Chondrocyte (in vitro differentiated cells): ENCODE results near the gene PLCG2. TPM values are rescaled to one million over a fixed set of nuclear protein-coding genes. Genes with fewer than 3 reads are reported as not detected.
"Not testable (repeated sequence)": the region's sequence is repeated elsewhere in the genome, so short reads cannot be mapped to it uniquely, and the experiment has no call there.

ENCODE experiments used
- DNase-seq: peaks from one replicate; pipeline ENCODE4 v3.0.0; 2021; ENCODE audit warnings: mixed read lengths, low spot score
- H3K27ac Mint-ChIP-seq: one replicate; pipeline ENCODE4 v1.8.0; 2021; ENCODE audit warnings: mild to moderate bottlenecking, moderate library complexity, mixed read lengths; ENCODE audit not compliant: unreplicated experiment
- H3K27me3 Mint-ChIP-seq: 2 replicates; pipeline ENCODE4 v1.8.0; 2021; ENCODE audit warnings: low read depth, mixed read lengths
- H3K36me3 Mint-ChIP-seq: 2 replicates; pipeline ENCODE4 v1.8.0; 2021; ENCODE audit warnings: low read depth, mixed read lengths
- H3K4me1 Mint-ChIP-seq: 2 replicates; pipeline ENCODE4 v1.8.0; 2021; ENCODE audit warnings: low read depth, mild to moderate bottlenecking, mixed read lengths
- H3K4me3 Mint-ChIP-seq: one replicate; pipeline ENCODE4 v1.8.0; 2021; ENCODE audit warnings: mild to moderate bottlenecking, moderate library complexity, mixed read lengths; ENCODE audit not compliant: unreplicated experiment
- H3K9me3 Mint-ChIP-seq: 2 replicates; pipeline ENCODE4 v1.8.0; 2021; ENCODE audit warnings: low read depth, mixed read lengths
- total RNA-seq: library from RNA; stranded (reverse); gene quantifications from 3 replicates; pipeline ENCODE4 v1.2.1, GENCODE V29; 2021
- TF ChIP-seq, protein P1 (sequence below): fragments of 200-600 bp; sonication (generic); IDR thresholded peaks from 2 replicates; pipeline ENCODE4 v1.5.0; 2021; ENCODE audit warnings: antibody characterized with exemption, mild to moderate bottlenecking, moderate library complexity

Gene PLCG2
- total RNA-seq, 1 donor from 2014 or later: 1.1 TPM

DNA sequence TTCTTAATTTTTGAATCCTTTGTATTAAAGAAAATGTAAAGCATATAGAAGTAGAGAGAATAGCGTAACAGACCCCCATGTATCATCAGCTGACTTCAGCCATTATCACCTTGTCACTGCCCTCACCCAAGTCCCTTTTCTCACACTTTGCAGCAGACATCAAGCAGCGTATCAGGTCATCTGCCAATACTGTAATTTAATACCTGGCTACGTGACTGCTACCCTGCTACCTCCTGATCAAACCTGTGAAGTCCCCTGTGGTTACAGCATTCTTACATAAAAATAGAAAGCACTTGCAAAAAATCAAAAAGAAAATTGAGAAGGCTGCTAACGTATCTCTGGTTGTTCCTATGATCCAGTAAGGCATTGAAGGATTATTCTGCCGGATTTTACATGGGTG lies 96.4 kb downstream of the PLCG2 start:
- no peak for DNase-seq
- no peaks in the 10 kb centered on the region for H3K4me1 Mint-ChIP-seq
- H3K4me3 Mint-ChIP-seq: no peak overlapping the region
- TF ChIP-seq, protein P1, sequence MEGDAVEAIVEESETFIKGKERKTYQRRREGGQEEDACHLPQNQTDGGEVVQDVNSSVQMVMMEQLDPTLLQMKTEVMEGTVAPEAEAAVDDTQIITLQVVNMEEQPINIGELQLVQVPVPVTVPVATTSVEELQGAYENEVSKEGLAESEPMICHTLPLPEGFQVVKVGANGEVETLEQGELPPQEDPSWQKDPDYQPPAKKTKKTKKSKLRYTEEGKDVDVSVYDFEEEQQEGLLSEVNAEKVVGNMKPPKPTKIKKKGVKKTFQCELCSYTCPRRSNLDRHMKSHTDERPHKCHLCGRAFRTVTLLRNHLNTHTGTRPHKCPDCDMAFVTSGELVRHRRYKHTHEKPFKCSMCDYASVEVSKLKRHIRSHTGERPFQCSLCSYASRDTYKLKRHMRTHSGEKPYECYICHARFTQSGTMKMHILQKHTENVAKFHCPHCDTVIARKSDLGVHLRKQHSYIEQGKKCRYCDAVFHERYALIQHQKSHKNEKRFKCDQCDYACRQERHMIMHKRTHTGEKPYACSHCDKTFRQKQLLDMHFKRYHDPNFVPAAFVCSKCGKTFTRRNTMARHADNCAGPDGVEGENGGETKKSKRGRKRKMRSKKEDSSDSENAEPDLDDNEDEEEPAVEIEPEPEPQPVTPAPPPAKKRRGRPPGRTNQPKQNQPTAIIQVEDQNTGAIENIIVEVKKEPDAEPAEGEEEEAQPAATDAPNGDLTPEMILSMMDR: no peak
- no peak overlapping the region for H3K27ac Mint-ChIP-seq
- no peaks in the 10 kb centered on the region for H3K9me3 Mint-ChIP-seq
- H3K27me3 Mint-ChIP-seq: peaks cover 30% of the 10 kb centered on the region
- no peaks in the 10 kb centered on the region for H3K36me3 Mint-ChIP-seq

DNA sequence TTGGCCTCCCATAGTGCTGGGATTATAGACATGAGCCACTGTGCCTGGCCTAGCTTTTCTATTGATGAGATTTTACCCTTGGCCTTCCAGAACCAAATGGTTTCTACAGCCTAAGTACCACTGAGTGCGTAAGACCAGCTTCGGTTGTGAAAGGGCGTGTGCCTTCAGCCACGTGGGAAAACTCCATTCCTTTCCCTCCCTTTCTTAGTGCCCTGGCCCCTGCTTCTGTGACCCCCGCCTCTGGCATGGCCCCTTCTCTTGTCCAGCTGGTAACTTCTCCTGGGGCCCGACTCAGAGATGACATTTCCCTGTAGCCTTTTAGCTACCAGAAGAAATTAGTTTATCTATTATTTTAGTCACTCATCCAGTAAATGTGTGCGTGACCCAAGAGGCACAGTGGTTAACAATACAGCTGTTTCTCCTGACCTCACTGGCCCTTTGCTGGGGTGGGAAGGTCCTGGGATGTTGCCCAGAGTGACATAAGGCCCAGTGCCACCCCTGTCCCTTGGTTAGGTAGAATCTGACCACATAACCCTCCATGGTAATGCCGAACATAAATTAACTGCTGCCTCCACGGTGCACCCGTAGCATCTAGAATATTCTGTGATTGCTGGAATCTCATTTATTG lies 97.3 kb downstream of the PLCG2 start:
- Mint-ChIP-seq H3K4me3 (no peak overlapping the region), H3K9me3 (no peaks in the 10 kb centered on the region), H3K4me1 (no peaks in the 10 kb centered on the region), H3K36me3 (no peaks in the 10 kb centered on the region), H3K27ac (no peak overlapping the region), H3K27me3 (peaks cover 34% of the 10 kb centered on the region)
- no peak for DNase-seq
- TF ChIP-seq, protein P1: no peak

GRCh38 chr16:81877490-81877889 lies 98.4 kb downstream of the PLCG2 start:
- not testable (repeated sequence) for H3K9me3 Mint-ChIP-seq, H3K27ac Mint-ChIP-seq, H3K36me3 Mint-ChIP-seq, H3K4me3 Mint-ChIP-seq, H3K4me1 Mint-ChIP-seq, DNase-seq
- peaks cover 32% of the 10 kb centered on the region for H3K27me3 Mint-ChIP-seq

GRCh38 chr16:81878529-81878928 lies 99.4 kb downstream of the PLCG2 start:
- Mint-ChIP-seq H3K36me3 (no peaks in the 10 kb centered on the region), H3K27ac (no peak overlapping the region), H3K4me3 (no peak overlapping the region), H3K4me1 (no peaks in the 10 kb centered on the region), H3K27me3 (peaks cover 29% of the 10 kb centered on the region), H3K9me3 (no peaks in the 10 kb centered on the region)
- DNase-seq: no peak
- TF ChIP-seq, protein P1: no peak

GRCh38 chr16:81879625-81880024 lies 100.5 kb downstream of the PLCG2 start:
- TF ChIP-seq, protein P1: no peak
- Mint-ChIP-seq H3K27me3 (peaks cover 30% of the 10 kb centered on the region), H3K36me3 (no peaks in the 10 kb centered on the region), H3K4me3 (no peak overlapping the region), H3K9me3 (no peaks in the 10 kb centered on the region), H3K4me1 (no peaks in the 10 kb centered on the region), H3K27ac (no peak overlapping the region)
- no peak for DNase-seq

DNA sequence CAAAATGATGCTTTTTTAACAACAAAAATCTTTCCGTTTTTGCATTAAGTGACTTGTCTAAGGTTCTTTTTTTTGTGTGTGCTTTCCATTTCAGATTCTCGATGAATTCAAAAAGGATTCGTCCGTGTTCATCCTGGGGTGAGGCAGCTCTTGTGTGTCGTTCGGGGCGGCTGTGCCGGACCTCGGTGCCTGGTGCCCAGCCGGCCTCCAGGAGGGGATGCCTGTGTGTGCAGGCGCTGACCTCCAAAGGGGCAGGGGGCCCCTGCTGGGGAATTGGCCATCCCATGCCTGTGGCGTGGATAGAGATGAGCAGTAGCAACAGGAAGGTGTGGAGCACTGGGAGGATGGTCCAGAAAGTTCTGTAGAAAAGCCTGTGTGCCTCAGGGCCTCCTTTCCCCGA lies 101.7 kb downstream of the PLCG2 start:
- Mint-ChIP-seq H3K27me3 (peaks cover 33% of the 10 kb centered on the region), H3K9me3 (no peaks in the 10 kb centered on the region), H3K4me3 (no peak overlapping the region), H3K36me3 (no peaks in the 10 kb centered on the region), H3K27ac (no peak overlapping the region), H3K4me1 (no peaks in the 10 kb centered on the region)
- TF ChIP-seq, protein P1: no peak
- DNase-seq: no peak
